GM23338 (cell line): ENCODE measurements around the gene IGFBP4.

Experiments
- POLR2AphosphoS5 ChIP-seq: IDR thresholded peaks from 2 replicates; pipeline ENCODE4 v1.6.1; 2016; ENCODE audit warnings: antibody characterized with exemption, low read depth
- TF ChIP-seq, protein P1 (sequence below), 2 experiments: fragments of 200-600 bp in 1 of 2; sonication (generic) in 1 of 2; conservative IDR thresholded peaks; 2 replicates each; pipeline versions ENCODE4 v1.5.1 to v1.6.1; 2016 to 2017; ENCODE audit warnings: antibody characterized with exemption in 2 of 2, low read depth in 2 of 2, mild to moderate bottlenecking in 2 of 2, moderate library complexity in 1 of 2

DNA sequence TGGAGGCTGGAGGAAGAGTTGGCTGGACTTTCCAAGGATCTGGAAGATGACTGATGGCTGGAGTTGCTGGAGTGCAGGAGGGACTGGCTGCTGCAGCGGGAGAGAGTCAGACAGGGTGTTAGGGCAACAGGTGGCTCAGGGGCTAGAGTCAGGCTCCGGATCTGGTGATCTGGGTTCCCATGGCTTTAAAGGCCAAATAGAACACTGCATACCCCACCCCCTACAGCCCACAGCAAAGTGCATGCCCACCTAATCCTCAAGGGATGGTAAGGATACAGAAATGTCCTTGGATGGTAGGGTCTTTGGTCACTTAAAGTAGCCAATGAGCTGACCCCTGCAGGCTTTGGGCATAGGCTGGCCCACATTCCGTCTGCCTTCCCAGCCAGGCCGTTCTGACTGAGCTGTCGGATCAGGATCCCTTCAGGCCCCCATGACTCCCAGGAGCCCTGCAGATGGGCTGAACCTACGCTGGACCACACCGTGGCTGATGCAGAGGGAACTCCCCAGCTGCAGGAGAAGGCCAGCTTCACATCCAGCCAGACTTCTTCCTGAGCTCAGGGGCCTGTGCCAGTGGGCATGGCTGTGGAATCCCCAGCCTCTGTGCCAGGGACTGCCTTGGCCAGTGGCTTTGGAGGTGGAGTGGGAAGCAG, 44.2 kb downstream of the IGFBP4 start:
- no peak for TF ChIP-seq POLR2AphosphoS5
- TF ChIP-seq, protein P1, sequence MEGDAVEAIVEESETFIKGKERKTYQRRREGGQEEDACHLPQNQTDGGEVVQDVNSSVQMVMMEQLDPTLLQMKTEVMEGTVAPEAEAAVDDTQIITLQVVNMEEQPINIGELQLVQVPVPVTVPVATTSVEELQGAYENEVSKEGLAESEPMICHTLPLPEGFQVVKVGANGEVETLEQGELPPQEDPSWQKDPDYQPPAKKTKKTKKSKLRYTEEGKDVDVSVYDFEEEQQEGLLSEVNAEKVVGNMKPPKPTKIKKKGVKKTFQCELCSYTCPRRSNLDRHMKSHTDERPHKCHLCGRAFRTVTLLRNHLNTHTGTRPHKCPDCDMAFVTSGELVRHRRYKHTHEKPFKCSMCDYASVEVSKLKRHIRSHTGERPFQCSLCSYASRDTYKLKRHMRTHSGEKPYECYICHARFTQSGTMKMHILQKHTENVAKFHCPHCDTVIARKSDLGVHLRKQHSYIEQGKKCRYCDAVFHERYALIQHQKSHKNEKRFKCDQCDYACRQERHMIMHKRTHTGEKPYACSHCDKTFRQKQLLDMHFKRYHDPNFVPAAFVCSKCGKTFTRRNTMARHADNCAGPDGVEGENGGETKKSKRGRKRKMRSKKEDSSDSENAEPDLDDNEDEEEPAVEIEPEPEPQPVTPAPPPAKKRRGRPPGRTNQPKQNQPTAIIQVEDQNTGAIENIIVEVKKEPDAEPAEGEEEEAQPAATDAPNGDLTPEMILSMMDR (conservative IDR thresholded peaks at IDR 0.05; ENCODE audit: low read depth in 2 of 2) = no peak
